ENCODE results near the gene AMZ2. TPM values are rescaled to one million over a fixed set of nuclear protein-coding genes. Genes with fewer than 3 reads are reported as not detected.

AMZ2 gene
- total and polyA plus RNA-seq, 2 of the 8 experiments (the other 6 are each of a cell fraction or from before 2014, with no cell fraction given), result 49.5 to 71.0 TPM

GRCh38 chr17:68228817-68229570 is 18.8 kb upstream of the AMZ2 start:
- Histone ChIP-seq H3K36me3 (ENCODE audit: control insufficient read depth in 2 of 4, insufficient read depth in 4 of 4, low read length in 3 of 4) (no peaks in the 10 kb centered on the region), H2BK12ac (ENCODE audit: low read depth, low read length) (no peak overlapping the region), H3K79me2 (ENCODE audit: control insufficient read depth in 1 of 2, insufficient read depth in 2 of 2, low read length in 2 of 2) (no peaks in the 10 kb centered on the region), H4K91ac (replicated peaks; ENCODE audit: insufficient read length, low read length) (no peak overlapping the region), H2AFZ (ENCODE audit: low read length) (no peak overlapping the region), H3K23ac (ENCODE audit: insufficient read length) (no peak overlapping the region), H4K8ac (ENCODE audit: extremely low read depth, insufficient read depth, low read length) (peak overlapping the region; percentile 3; the same call in 1 of the 2 replicates), H2BK20ac (ENCODE audit: low read length) (no peak overlapping the region), H3K4me2 (ENCODE audit: insufficient read depth in 1 of 2, low read depth in 2 of 2, low read length in 2 of 2) (no peak overlapping the region), H3K27me3 (replicated peaks in 1 of 4; ENCODE audit: control insufficient read depth in 3 of 4, extremely low read depth in 1 of 4, insufficient read depth in 3 of 4, low read length in 3 of 4) (no peaks in the 10 kb centered on the region), H2BK120ac (replicated peaks; ENCODE audit: low read depth, low read length) (no peak overlapping the region), H3K4me3 (ENCODE audit: extremely low read depth in 1 of 4, insufficient read depth in 2 of 4, low read depth in 3 of 4, low read length in 4 of 4) (no peak overlapping the region), H3K4me1 (replicated peaks in 1 of 4; ENCODE audit: control insufficient read depth in 3 of 4, insufficient read depth in 4 of 4, low read length in 3 of 4) (peaks cover 0 to 3% (median 0%) of the 10 kb centered on the region in 4 experiments; a peak in 1 of 7 replicates), H2AK5ac (ENCODE audit: low read depth, low read length) (no peak overlapping the region), H4K20me1 (replicated peaks in 1 of 2; ENCODE audit: control insufficient read depth in 1 of 2, insufficient read depth in 2 of 2, low read length in 2 of 2) (no peaks in the 10 kb centered on the region), H3K4ac (replicated peaks; ENCODE audit: insufficient read length, low read depth, low read length) (no peak overlapping the region), H3K79me1 (ENCODE audit: low read depth, low read length) (no peaks in the 10 kb centered on the region), H3K9ac (replicated peaks in 1 of 4; ENCODE audit: extremely low read depth in 1 of 4, low read depth in 3 of 4, low read length in 3 of 4) (no peak overlapping the region), H4K5ac (ENCODE audit: insufficient read length, low read depth, low read length) (no peak overlapping the region), H2BK15ac (ENCODE audit: low read length) (no peak overlapping the region), H3K9me3 (ENCODE audit: insufficient read depth in 2 of 2, low read depth in 1 of 2, low read length in 1 of 2) (no peaks in the 10 kb centered on the region), H3K18ac (ENCODE audit: extremely low read depth, low read length) (no peak overlapping the region), H2BK5ac (ENCODE audit: low read depth, low read length) (peak overlapping the region; percentile 52; the same call in 1 of the 2 replicates), H3K27ac (ENCODE audit: low read depth, low read length) (no peak overlapping the region), H3K56ac (replicated peaks; ENCODE audit: insufficient read length, low read depth, low read length) (no peak overlapping the region), H3K14ac (ENCODE audit: insufficient read length) (no peak overlapping the region), H3K23me2 (ENCODE audit: low read depth, low read length) (no peaks in the 10 kb centered on the region)
- TF ChIP-seq CHD1 (IDR thresholded peaks at IDR 0.05; ENCODE audit: low read depth, low read length) (no peak), SP1 (IDR thresholded peaks at IDR 0.05; ENCODE audit: low read depth, low read length) (no peak), NRF1 (IDR thresholded peaks at IDR 0.05; ENCODE audit: low read depth, low read length) (no peak), POU5F1 (IDR thresholded peaks at IDR 0.05; ENCODE audit: low read depth, low read length) (no peak), CEBPB (IDR thresholded peaks at IDR 0.05; ENCODE audit: low read depth, low read length) (no peak), KDM5A (IDR thresholded peaks at IDR 0.05; ENCODE audit: low read length) (no peak), BACH1 (IDR thresholded peaks at IDR 0.05; ENCODE audit: low read length) (no peak)
- POLR2A ChIA-PET (ENCODE audit: partially characterized antibody), result interaction anchor here (0.6 to 1.3 kb wide), 4 partner anchors 10 to 23 kb away, joined by 3 to 5 read pairs (median 3); partner anchors contain the start of gene AMZ2
- FAIRE-seq, result no peak
- WGBS, 2 experiments (ENCODE audit: extremely low coverage in 1 of 2, insufficient coverage in 1 of 2, insufficient read length in 1 of 2, insufficient replicate concordance in 2 of 2, low coverage in 1 of 2, low lambda C conversion rate in 2 of 2, missing lambda C conversion rate in 1 of 2), result 85% methylated on average over 17 of the region's 17 CpGs; no CpG with 5 or more reads in 1 of the 2 experiments
- no peak for DNase-seq (ENCODE audit: low read depth in 1 of 2, low spot score in 2 of 2)
- CTCF ChIA-PET (ENCODE audit: partially characterized antibody), result interaction anchor here (0.6 kb wide), 1 partner anchor 98 kb away, joined by 3 read pairs; no protein-coding TSS in a partner anchor

Data from H1 (cell line).